HUES64 (cell line): ENCODE data around the gene ATP10B.

Source experiments
- H3K27ac ChIP-seq: 2 replicates; pipeline ENCODE4 v1.7.0; 2013; ENCODE audit warnings: low read depth, low read length, inconsistent platforms
- H3K27me3 ChIP-seq: 2 replicates; pipeline ENCODE4 v1.6.1; 2013; ENCODE audit warnings: mild to moderate bottlenecking, low read length; ENCODE audit not compliant: insufficient read depth
- H3K36me3 ChIP-seq: 2 replicates; pipeline ENCODE4 v1.6.1; 2013; ENCODE audit warnings: mild to moderate bottlenecking, low read length; ENCODE audit not compliant: insufficient read depth
- H3K4me1 ChIP-seq: 2 replicates; pipeline ENCODE4 v1.6.1; 2013; ENCODE audit warnings: mild to moderate bottlenecking, low read length, moderate library complexity; ENCODE audit not compliant: insufficient read depth
- H3K4me3 ChIP-seq: 2 replicates; pipeline ENCODE4 v1.5.1; 2013; ENCODE audit warnings: mild to moderate bottlenecking, low read length, moderate library complexity
- H3K9ac ChIP-seq: 2 replicates; pipeline ENCODE4 v1.6.1; 2013; ENCODE audit warnings: mild to moderate bottlenecking, low read depth, low read length
- H3K9me3 ChIP-seq: 2 replicates; pipeline ENCODE4 v1.6.1; 2013; ENCODE audit warnings: low read depth, low read length; ENCODE audit not compliant: insufficient read depth
- WGBS: fragments of 150-250, 120-280 bp; methylation state at CpG from one replicate; pipeline ENCODE4 v1.1.7; 2013; ENCODE audit warnings: missing lambda C conversion rate; 5-methylcytosine and 5-hydroxymethylcytosine counted together

ATP10B gene

GRCh38 chr5:160805376-160805775 lies 46.6 kb downstream of the ATP10B start:
- Histone ChIP-seq H3K4me3 (no peak overlapping the region), H3K4me1 (no peaks in the 10 kb centered on the region; the same call in 1 of the 2 replicates), H3K9me3 (no peaks in the 10 kb centered on the region), H3K27ac (no peak overlapping the region), H3K27me3 (no peaks in the 10 kb centered on the region), H3K9ac (no peak overlapping the region), H3K36me3 (no peaks in the 10 kb centered on the region)
- WGBS = 95% methylated on average over 6 of the region's 6 CpGs

DNA sequence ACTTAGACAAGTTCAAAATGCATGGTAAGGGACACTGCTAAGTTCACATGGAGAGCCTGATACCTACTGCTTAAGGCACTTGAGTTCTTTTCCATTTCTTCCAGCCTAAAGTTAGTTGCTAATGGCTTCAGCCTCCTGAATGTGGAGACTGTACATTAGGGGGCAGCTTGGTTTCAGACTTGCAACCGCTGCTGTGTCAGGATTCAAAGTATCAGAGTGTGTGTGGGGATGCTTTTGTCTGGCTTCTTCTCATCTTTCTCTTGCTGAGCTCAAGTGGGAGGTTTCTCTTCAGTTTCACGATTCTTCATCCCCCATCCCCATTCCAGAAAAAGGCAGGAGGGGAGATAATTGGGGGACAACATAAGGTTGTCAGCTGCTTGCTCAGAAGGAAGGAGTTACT lies 49.4 kb downstream of the ATP10B start:
- Histone ChIP-seq H3K27me3 (no peaks in the 10 kb centered on the region), H3K27ac (no peak overlapping the region), H3K4me3 (no peak overlapping the region), H3K4me1 (no peaks in the 10 kb centered on the region; the same call in 1 of the 2 replicates), H3K9me3 (no peaks in the 10 kb centered on the region), H3K36me3 (no peaks in the 10 kb centered on the region), H3K9ac (no peak overlapping the region)
- 95% methylated on average over 1 of the region's 2 CpGs for WGBS

DNA sequence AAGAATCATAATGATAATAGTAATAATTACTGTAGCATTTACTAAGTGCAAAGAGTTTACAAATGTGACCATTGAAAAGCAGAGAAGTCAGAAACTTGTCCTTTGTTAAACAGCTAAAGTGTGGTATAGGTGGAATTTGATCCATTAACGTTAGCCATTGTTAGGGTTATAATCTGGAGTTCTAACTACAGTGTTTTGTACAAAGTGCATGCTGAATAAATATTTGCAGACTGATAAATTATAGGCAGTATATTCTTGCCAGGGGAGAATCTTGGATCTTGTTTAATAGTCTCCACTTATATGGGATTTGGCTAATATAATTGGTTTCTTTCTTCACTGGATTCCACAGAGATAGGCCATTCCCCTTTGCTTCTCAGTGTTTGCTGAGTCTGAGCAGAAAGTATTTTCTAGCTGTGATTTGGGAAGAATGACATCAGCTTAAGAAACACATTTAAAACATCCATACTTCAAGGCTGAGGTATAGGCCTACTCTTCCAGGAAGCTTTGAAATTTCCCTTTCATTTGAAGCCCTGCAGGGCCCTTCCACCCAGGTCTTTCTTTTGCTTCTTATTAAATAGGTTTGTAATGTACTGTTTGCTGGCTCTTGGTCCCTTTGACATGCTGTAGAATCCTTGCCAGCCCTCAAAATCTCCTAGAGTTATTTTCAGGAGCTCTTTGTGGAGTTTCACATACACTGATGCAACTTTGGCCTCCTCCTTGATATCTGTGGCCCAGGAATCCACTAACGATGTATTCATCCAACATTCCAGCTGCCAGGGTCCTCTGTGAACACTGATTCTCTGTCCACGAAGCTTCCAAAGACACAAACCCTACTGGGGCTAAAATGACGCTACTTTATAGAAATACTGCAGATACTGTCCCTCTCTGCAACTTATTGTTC lies 51.4 kb downstream of the ATP10B start:
- H3K9me3 ChIP-seq = no peaks in the 10 kb centered on the region
- WGBS = 89% methylated on average over 4 of the region's 4 CpGs
- H3K36me3 ChIP-seq = no peaks in the 10 kb centered on the region
- H3K4me3 ChIP-seq = no peak overlapping the region
- no peaks in the 10 kb centered on the region for H3K27me3 ChIP-seq
- H3K27ac ChIP-seq = no peak overlapping the region
- no peak overlapping the region for H3K9ac ChIP-seq
- no peaks in the 10 kb centered on the region; the same call in 1 of the 2 replicates for H3K4me1 ChIP-seq

- WGBS = 92% methylated on average over 4 of the region's 4 CpGs
- Histone ChIP-seq H3K4me3 (no peak overlapping the region), H3K27ac (no peak overlapping the region), H3K9me3 (no peaks in the 10 kb centered on the region), H3K27me3 (no peaks in the 10 kb centered on the region), H3K36me3 (no peaks in the 10 kb centered on the region), H3K4me1 (no peaks in the 10 kb centered on the region; the same call in 1 of the 2 replicates), H3K9ac (no peak overlapping the region)
Observed at GRCh38 chr5:160799184-160799583, 52.8 kb downstream of the ATP10B start.

DNA sequence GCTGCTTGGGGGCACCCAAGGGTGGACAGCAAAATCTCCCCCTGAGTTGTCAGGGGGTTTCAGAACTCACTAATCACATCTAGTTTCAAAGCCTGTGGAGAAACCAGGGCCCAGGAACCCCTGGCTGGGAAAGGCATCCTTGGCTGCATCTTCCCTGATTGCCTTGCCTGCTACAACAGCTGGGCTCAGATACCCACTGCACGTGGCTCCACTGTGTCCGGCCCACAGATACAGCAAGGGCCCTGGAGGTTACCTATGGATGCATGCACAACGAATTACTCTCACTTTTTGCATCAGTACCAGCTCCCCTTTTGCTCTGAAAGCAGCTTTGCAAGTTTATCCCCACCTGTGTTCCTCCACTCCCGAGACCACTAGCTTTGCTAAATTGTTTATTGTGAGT lies 55.0 kb downstream of the ATP10B start:
- H3K36me3 ChIP-seq = no peaks in the 10 kb centered on the region
- no peak overlapping the region for H3K4me3 ChIP-seq
- no peaks in the 10 kb centered on the region; the same call in 1 of the 2 replicates for H3K4me1 ChIP-seq
- H3K9me3 ChIP-seq = no peaks in the 10 kb centered on the region
- no peaks in the 10 kb centered on the region for H3K27me3 ChIP-seq
- WGBS = 90% methylated on average over 4 of the region's 4 CpGs
- no peak overlapping the region for H3K27ac ChIP-seq
- H3K9ac ChIP-seq = no peak overlapping the region

DNA sequence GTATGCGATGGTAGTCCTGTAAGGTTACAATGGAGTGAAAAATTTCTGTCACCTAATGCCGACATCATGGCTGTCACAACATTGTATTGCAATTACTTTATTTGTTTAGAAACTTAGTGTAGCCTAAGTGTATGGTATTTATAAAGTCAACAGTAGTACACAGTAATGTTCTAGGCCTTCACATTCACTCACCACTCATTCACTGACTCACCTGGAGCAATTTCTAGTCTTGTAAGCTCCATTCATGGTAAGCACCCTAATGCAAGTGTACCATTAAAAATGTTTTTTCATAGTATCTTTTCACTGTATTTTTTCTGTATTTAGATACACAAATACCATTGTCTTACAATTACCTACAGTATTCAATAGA lies 58.5 kb downstream of the ATP10B start:
- WGBS = 91% methylated on average over 2 of the region's 2 CpGs
- Histone ChIP-seq H3K4me1 (no peaks in the 10 kb centered on the region), H3K27me3 (no peaks in the 10 kb centered on the region), H3K9ac (no peak overlapping the region), H3K36me3 (no peaks in the 10 kb centered on the region), H3K27ac (no peak overlapping the region), H3K9me3 (no peaks in the 10 kb centered on the region), H3K4me3 (no peak overlapping the region)

- 93% methylated on average over 5 of the region's 7 CpGs for WGBS
- H3K9ac ChIP-seq = no peak overlapping the region
- no peaks in the 10 kb centered on the region for H3K9me3 ChIP-seq
- no peaks in the 10 kb centered on the region for H3K36me3 ChIP-seq
- no peak overlapping the region for H3K27ac ChIP-seq
- H3K4me3 ChIP-seq = no peak overlapping the region
- no peaks in the 10 kb centered on the region for H3K27me3 ChIP-seq
- H3K4me1 ChIP-seq = 0 out of 2 replicates have a peak, but pooled peaks cover 3% of the 10 kb centered on the region
Observed at GRCh38 chr5:160792732-160793529, 59.1 kb downstream of the ATP10B start.

DNA sequence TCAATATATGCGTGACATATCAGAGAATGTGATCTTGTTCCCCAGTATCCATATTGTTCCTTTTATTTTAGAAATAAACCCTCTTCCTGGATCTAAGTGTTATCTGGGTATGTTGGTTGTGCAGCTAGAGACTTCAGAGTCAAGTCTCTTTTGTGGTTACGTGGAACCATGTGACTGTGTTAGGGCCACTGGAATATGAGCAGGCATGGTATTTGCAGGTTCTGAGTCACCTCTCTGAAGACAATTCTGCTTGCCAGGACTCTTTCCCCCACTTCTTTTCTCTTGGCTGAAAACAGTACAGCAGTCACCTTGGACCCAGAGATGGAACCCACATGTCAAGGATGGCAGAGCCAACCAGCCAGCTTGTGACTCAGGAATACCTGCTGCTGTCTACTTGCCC lies 59.7 kb downstream of the ATP10B start:
- Histone ChIP-seq H3K9ac (no peak overlapping the region), H3K4me1 (0 out of 2 replicates have a peak, but pooled peaks cover 3% of the 10 kb centered on the region), H3K4me3 (no peak overlapping the region), H3K9me3 (no peaks in the 10 kb centered on the region), H3K27me3 (no peaks in the 10 kb centered on the region), H3K27ac (no peak overlapping the region), H3K36me3 (no peaks in the 10 kb centered on the region)
- 98% methylated on average over 2 of the region's 2 CpGs for WGBS

- H3K27me3 ChIP-seq = no peaks in the 10 kb centered on the region
- H3K9me3 ChIP-seq = no peaks in the 10 kb centered on the region
- H3K36me3 ChIP-seq = no peaks in the 10 kb centered on the region
- no peak overlapping the region for H3K27ac ChIP-seq
- H3K4me1 ChIP-seq = peaks cover 3% of the 10 kb centered on the region; the same call in 1 of the 2 replicates
- WGBS = 95% methylated on average over 2 of the region's 3 CpGs
- no peak overlapping the region for H3K9ac ChIP-seq
- no peak overlapping the region for H3K4me3 ChIP-seq
Observed at GRCh38 chr5:160789219-160789859, 62.7 kb downstream of the ATP10B start.

- H3K9ac ChIP-seq = no peak overlapping the region
- no peaks in the 10 kb centered on the region for H3K36me3 ChIP-seq
- H3K4me1 ChIP-seq = peaks cover 3% of the 10 kb centered on the region; the same call in 1 of the 2 replicates
- H3K27me3 ChIP-seq = no peaks in the 10 kb centered on the region
- H3K27ac ChIP-seq = no peak overlapping the region
- WGBS = 38% methylated on average over 3 of the region's 3 CpGs
- no peaks in the 10 kb centered on the region for H3K9me3 ChIP-seq
- H3K4me3 ChIP-seq = no peak overlapping the region
Observed at GRCh38 chr5:160788102-160788660, 63.8 kb downstream of the ATP10B start.
